ENCODE data around the gene CIAO3. TPM values are rescaled to one million over a fixed set of nuclear protein-coding genes. Genes with fewer than 3 reads are reported as not detected.

CIAO3 gene
- total RNA-seq, 6 donors from 2014 or later = 27.8 to 96.4 (median 33.1) TPM

- Histone ChIP-seq H3K4me1 (no peaks in the 10 kb centered on the region), H3K9me3 (no peaks in the 10 kb centered on the region), H3K27me3 (peaks cover 0 to 5% (median 0%) of the 10 kb centered on the region in 4 donors), H3K4me3 (no peak overlapping the region), H3K36me3 (no peaks in the 10 kb centered on the region), H3K27ac (no peak overlapping the region)
- DNase-seq (peak in 1 of 2 donors; percentile 38), ATAC-seq (ENCODE audit: low FRiP score in 2 of 2) (no peak)
- TF ChIP-seq POLR2A (IDR thresholded peaks at IDR 0.05) = no peak
- TF ChIP-seq CTCF (IDR thresholded peaks at IDR 0.05) = no peak
- TF ChIP-seq EP300 (IDR thresholded peaks at IDR 0.05) = no peak
- TF ChIP-seq POLR2AphosphoS5 (IDR thresholded peaks at IDR 0.05) = no peak
- WGBS, 2 donors = 20 to 71% methylated on average over 1 to 9 of the region's 13 CpGs
These were observed 29.6 kb upstream of the CIAO3 start for GRCh38 chr16:770411-770810.

- H3K27me3 ChIP-seq = peaks cover 0 to 5% (median 0%) of the 10 kb centered on the region in 4 donors
- ATAC-seq (ENCODE audit: low FRiP score in 2 of 2) (no peak), DNase-seq (peak in 1 of 2 donors; percentile 77)
- TF ChIP-seq POLR2A (IDR thresholded peaks at IDR 0.05) = no peak
- TF ChIP-seq CTCF (IDR thresholded peaks at IDR 0.05) = no peak
- TF ChIP-seq POLR2AphosphoS5 (IDR thresholded peaks at IDR 0.05) = no peak
- no peak for TF ChIP-seq EP300 (IDR thresholded peaks at IDR 0.05)
- H3K4me1 ChIP-seq = no peaks in the 10 kb centered on the region
- H3K36me3 ChIP-seq = no peaks in the 10 kb centered on the region
- H3K4me3 ChIP-seq = no peak overlapping the region
- WGBS, 2 donors = 79 to 86% methylated on average over 4 to 12 of the region's 19 CpGs
- H3K27ac ChIP-seq = no peak overlapping the region
- no peaks in the 10 kb centered on the region for H3K9me3 ChIP-seq
These were observed 29.1 kb upstream of the CIAO3 start for GRCh38 chr16:769934-770333.

GRCh38 chr16:769184-769784 lies 28.5 kb upstream of the CIAO3 start:
- DNase-seq (no peak), ATAC-seq (ENCODE audit: low FRiP score in 2 of 2) (no peak)
- H3K27ac ChIP-seq = no peak overlapping the region
- H3K4me3 ChIP-seq = no peak overlapping the region
- H3K27me3 ChIP-seq = no peaks in the 10 kb centered on the region
- TF ChIP-seq EP300 (IDR thresholded peaks at IDR 0.05) (no peak), POLR2AphosphoS5 (IDR thresholded peaks at IDR 0.05) (no peak), POLR2A (IDR thresholded peaks at IDR 0.05) (no peak), CTCF (IDR thresholded peaks at IDR 0.05) (no peak)
- no peaks in the 10 kb centered on the region for H3K4me1 ChIP-seq
- H3K9me3 ChIP-seq = no peaks in the 10 kb centered on the region
- WGBS, 2 donors = 75 to 84% methylated on average over 5 to 15 of the region's 20 CpGs
- H3K36me3 ChIP-seq = no peaks in the 10 kb centered on the region

GRCh38 chr16:768428-768827 lies 27.6 kb upstream of the CIAO3 start:
- Histone ChIP-seq H3K4me3 (no peak overlapping the region), H3K36me3 (no peaks in the 10 kb centered on the region), H3K27ac (no peak overlapping the region), H3K27me3 (no peaks in the 10 kb centered on the region), H3K9me3 (no peaks in the 10 kb centered on the region), H3K4me1 (no peaks in the 10 kb centered on the region)
- 85 to 93% methylated on average over 6 to 10 of the region's 21 CpGs for WGBS, 2 donors
- no peak for ATAC-seq (ENCODE audit: low FRiP score in 2 of 2)
- TF ChIP-seq POLR2AphosphoS5 (IDR thresholded peaks at IDR 0.05) = no peak
- no peak for TF ChIP-seq POLR2A (IDR thresholded peaks at IDR 0.05)
- TF ChIP-seq EP300 (IDR thresholded peaks at IDR 0.05) = no peak
- TF ChIP-seq CTCF (IDR thresholded peaks at IDR 0.05) = no peak
- peak in 1 of 2 donors; percentile 79 for DNase-seq

- Histone ChIP-seq H3K4me3 (no peak overlapping the region), H3K9me3 (no peaks in the 10 kb centered on the region), H3K27ac (no peak overlapping the region), H3K4me1 (no peaks in the 10 kb centered on the region), H3K27me3 (no peaks in the 10 kb centered on the region), H3K36me3 (no peaks in the 10 kb centered on the region)
- WGBS, 2 donors = 80% methylated on average over 14 to 20 of the region's 38 CpGs
- DNase-seq = no peak
- no peak for TF ChIP-seq CTCF (IDR thresholded peaks at IDR 0.05)
- TF ChIP-seq POLR2A (IDR thresholded peaks at IDR 0.05) = no peak
- TF ChIP-seq EP300 (IDR thresholded peaks at IDR 0.05) = no peak
- TF ChIP-seq POLR2AphosphoS5 (IDR thresholded peaks at IDR 0.05) = no peak
- ATAC-seq (ENCODE audit: low FRiP score in 2 of 2) = no peak
These were observed 27.0 kb upstream of the CIAO3 start for GRCh38 chr16:767743-768235.

All from upper lobe of left lung (tissue), 6 donors.